GM10266 (cell line): ENCODE measurements around the gene HSPB7.

Experiments used
- DNase-seq: peaks from one replicate; pipeline ENCODE4 v3.0.0; 2012; ENCODE audit errors: extremely low spot score
- TF ChIP-seq, protein P1 (sequence below): IDR thresholded peaks from 2 replicates; pipeline ENCODE4 v1.5.1; 2012; ENCODE audit warnings: mild to moderate bottlenecking, low read depth; ENCODE audit not compliant: control insufficient read depth, insufficient read depth; ENCODE audit errors: missing control alignments

HSPB7 gene

DNA sequence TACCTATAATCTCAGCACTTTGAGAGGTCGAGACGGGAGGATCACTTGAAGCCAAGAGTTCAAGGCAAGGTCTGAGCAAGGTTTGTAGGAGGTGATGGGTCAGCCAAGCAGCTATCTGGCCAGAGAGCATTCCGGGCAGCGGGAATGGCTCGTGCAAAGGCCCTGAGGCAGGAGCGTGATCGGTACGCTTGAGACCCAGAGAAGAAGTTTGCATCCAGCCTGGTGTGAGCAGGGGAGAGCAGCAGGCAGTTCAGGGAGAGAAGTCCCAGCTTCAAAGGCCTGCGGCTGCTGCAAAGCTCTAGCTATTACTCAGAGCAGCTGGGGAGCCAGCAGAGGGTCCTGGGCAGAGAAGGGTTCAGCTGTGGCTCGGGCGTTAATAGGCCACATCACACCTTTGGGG is 18.9 kb downstream of the HSPB7 start:
- TF ChIP-seq, protein P1, sequence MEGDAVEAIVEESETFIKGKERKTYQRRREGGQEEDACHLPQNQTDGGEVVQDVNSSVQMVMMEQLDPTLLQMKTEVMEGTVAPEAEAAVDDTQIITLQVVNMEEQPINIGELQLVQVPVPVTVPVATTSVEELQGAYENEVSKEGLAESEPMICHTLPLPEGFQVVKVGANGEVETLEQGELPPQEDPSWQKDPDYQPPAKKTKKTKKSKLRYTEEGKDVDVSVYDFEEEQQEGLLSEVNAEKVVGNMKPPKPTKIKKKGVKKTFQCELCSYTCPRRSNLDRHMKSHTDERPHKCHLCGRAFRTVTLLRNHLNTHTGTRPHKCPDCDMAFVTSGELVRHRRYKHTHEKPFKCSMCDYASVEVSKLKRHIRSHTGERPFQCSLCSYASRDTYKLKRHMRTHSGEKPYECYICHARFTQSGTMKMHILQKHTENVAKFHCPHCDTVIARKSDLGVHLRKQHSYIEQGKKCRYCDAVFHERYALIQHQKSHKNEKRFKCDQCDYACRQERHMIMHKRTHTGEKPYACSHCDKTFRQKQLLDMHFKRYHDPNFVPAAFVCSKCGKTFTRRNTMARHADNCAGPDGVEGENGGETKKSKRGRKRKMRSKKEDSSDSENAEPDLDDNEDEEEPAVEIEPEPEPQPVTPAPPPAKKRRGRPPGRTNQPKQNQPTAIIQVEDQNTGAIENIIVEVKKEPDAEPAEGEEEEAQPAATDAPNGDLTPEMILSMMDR, result no peak
- DNase-seq, result no peak

DNA sequence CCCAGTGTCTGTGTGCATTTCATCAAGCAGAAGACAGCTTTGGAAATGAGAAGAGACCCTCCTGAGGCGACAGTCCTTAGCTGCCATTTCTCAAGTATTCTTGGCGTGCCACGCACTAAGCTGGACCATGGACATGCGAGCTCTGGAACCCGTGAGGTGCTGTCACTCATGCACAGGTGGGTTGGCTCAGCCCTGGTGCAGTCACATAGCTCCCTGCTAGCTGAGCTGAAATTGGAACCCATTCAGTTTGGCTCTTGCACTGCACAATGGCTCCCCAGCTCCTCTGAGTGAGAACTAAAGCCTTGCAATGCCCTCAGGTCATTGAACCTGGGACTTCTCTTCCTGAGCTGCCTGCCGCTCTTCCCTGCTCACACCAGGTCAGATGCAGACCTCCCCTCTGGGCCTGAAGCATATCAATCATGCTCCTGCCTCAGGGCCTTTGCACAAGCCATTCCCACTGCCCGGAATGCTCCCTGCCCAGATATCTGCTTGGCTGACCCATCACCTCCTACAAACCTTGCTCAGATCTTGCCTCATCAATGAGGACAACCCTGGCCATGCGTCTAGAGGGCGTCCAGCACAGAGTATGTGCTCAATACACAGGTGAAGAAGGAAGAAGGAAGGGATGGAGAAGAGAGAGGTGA is 20.1 kb downstream of the HSPB7 start:
- no peak for DNase-seq
- TF ChIP-seq, protein P1, result no peak

DNA sequence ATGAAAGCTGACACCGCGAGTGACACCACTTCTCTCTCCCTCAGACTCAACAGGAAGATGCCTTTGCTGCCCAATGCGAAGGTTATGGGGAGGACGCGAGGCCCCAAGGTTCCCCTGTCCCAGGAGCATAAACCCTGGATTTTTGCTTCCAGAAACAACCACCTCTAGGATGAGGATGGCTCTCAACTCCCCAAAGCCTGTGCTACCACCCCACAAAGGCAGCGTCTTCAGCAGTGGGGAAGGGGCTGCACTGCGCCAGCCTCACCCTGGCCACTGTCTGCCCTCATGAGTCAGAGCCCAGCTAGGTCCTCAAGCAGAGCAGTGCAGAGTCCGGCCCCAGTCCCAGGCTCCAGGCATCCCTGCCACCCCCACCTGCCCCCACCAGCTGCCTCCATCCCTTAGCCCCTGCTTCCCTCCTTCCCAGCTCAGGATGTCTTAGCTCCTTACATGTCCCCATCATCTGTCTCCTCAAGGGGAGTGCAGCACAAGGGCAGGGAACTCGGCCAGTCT is 20.7 kb downstream of the HSPB7 start:
- no peak for DNase-seq
- TF ChIP-seq, protein P1, result no peak

DNA sequence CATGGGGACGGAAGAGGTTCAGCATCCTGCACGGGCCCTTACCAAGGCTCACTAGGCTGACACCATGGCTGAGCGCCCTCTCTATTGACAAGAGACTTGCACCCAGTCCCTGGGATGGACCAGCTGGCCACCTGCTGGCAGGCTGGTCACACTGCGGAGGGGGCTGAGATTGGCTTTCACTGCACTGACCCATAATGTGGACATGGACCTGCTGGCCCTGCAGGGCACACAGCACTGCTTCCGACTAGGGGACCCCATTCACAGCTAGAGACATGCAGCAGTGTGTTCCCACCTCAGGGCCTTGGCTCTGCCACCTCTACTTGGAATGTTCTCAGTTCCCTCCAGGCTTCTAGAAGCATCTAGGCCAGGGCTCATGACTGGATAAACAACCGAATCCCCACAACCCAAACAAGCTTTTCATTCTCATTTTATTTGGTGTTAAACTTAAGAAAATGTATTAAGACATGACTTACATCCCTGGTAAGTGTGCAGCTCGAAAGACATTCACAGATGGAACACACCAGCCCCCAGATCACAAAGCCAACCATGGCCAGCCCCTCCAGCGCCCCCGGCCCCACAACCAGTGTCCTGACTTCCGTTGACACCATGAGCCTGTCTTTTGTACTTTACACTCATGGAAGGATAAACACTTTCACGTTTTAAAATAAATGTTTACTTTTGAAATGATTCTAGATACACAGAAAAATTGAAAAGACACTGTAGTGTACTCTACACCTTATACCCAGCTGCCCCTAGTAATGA is 23.1 kb downstream of the HSPB7 start:
- DNase-seq, result peak; percentile 68
- TF ChIP-seq, protein P1, result peak; percentile 91

DNA sequence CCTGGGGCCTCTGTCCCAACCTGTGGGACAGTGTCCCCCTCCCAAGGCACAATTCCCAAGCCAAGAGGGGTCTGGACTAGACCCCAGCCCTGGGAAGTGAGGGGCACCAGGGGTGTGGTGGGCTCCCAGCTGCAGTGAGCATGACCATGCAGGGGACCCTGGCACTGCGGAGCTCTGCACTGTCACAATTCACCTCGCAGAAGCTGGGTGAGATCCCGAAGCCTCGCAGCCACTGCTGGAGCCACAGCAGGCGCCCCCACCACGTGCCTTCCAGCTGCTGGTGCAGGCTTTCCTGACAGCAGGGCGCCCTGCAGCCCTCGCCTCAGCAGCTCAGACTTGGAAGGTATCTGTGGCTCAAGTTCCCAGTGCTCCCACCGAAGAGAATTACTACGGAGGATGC is 23.8 kb downstream of the HSPB7 start:
- TF ChIP-seq, protein P1, result no peak
- no peak for DNase-seq

DNA sequence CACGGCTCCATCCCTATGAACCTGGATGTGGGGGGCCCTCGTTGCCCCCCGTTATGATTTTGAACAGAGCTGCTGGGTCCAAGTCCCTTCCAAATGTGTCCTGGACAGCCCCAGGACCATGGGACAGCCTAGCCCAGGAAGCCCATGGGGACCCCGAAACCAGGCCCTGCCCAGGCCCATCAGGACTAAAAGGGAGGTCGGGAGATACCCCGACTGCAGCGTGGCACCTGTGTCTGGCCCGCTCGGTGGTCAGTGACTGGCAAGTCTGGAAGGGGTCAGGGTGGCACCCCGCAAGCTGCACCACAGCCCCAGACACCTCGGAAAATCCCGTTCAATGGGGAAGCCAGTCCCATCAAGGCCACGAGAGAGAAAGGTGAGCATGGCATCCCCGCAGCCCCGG is 24.2 kb downstream of the HSPB7 start:
- TF ChIP-seq, protein P1, result no peak
- no peak for DNase-seq
